Activated CD4-positive, alpha-beta T cell treated with anti-CD3 and anti-CD28 coated beads, Interleukin-10, Interleukin-2, amounts not matched to agents 100 ng/mL and 50 ng/mL, durations not matched to agents 16 hours and 8 hours (primary cell): ENCODE results near the gene CHRNB4.
"Not testable (repeated sequence)": the region's sequence is repeated elsewhere in the genome, so short reads cannot be mapped to it uniquely, and the experiment has no call there.

Source experiments
- DNase-seq: peaks from one replicate; pipeline ENCODE4 v3.0.0-alpha.2; 2020

CHRNB4 gene

DNA sequence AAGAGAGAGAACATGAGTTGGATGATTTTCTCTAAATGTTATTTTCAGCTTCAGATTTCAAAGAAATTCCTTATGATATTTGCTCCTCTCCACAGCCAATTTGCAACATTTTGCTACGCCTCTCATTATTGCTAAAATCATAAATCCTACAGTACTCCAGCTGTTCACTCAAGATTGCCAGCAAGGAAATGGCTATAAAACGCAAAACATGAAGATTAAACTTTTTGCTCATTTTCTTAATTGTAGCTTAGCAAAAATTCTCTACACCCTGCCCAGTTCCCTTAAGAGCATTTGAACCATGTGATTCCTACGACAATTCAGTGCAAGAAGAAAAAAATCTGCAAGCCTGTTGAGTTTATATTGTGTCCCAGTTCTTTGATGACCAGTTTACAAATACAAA lies 27.0 kb downstream of the CHRNB4 start:
- no peak for DNase-seq

- DNase-seq, result not testable (repeated sequence)
These were observed 31.5 kb downstream of the CHRNB4 start for GRCh38 chr15:78609551-78609950.

DNA sequence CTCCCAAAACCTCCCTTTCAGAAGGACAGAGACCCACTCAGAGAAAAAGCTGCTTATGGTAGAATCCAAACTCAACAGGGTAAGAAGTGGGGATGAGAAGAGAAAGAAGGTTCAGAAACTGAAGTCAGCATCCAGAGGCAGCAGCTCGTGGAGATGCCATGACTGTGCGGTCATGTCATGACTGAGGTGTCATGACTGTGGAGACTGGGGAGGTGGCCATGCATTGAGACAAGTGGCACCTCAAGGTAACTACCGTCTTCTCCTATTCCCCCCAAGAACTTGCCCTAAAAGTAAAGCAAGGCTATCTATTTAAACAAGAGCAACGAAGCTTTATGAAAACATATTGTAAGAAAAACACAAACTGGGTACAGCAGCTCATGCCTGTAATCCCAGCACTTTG lies 35.3 kb downstream of the CHRNB4 start:
- DNase-seq, result no peak

DNA sequence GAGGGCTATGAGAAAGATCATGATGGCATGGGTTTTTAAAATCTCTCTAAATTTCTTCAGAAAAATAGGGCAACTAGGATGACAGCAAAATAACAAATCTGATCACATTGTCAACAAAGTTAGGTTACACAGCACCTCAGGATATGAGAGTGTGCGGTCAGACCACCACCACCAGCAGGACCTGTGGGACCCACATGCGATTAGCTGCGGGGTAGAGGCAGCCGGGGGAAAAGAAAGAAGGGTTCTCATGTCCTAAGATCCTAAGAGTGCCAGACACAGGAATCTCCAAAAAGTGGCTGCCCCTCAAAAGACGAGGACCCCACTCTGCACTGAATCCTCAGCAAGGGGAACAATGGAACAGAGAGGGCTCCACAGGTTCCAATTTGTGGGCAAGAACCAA lies 35.8 kb downstream of the CHRNB4 start:
- DNase-seq, result no peak

- no peak for DNase-seq
These were observed 36.6 kb downstream of the CHRNB4 start for GRCh38 chr15:78604420-78604819.

DNA sequence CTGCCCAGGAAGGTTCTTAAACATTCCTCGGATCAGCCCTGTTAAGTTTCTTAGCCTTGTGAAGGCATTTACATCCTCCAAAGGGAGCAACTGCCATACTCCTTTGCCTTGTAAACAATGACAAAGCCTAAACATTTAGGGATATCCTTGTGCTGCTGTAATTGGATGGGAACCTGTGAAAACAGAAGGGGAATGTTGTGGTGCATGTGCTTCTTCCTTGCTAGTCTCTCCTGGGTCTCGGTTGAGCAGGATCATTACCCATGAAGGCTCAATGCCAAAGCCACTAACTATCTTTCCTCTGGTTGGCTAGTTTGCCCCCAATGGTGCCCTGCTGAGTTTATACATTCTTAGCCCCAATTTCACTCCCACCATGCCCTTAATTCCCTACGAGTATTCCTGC lies 37.5 kb downstream of the CHRNB4 start:
- no peak for DNase-seq

- DNase-seq, result no peak
These were observed 41.8 kb downstream of the CHRNB4 start for GRCh38 chr15:78599189-78599588.

DNA sequence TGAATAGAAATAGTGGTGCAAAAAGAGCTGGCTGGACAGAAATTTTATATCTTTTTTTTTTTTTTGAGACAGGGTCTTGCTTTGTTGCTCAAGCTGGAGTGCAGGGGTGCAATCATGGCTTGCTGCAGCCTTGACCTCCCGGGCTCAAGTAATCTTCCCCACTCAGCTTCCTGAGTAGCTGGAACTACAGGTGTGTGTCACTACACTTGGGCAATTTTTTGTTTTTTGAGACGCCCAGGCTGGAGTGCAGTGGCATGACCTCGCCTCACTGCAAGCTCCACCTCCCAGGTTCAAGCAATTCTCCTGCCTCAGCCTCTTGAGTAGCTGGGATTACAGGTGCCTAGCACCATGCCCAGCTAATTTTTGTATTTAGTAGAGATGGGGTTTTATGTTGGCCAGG lies 42.7 kb downstream of the CHRNB4 start:
- DNase-seq, result no peak

GRCh38 chr15:78597583-78597982 lies 43.4 kb downstream of the CHRNB4 start:
- no peak for DNase-seq

DNA sequence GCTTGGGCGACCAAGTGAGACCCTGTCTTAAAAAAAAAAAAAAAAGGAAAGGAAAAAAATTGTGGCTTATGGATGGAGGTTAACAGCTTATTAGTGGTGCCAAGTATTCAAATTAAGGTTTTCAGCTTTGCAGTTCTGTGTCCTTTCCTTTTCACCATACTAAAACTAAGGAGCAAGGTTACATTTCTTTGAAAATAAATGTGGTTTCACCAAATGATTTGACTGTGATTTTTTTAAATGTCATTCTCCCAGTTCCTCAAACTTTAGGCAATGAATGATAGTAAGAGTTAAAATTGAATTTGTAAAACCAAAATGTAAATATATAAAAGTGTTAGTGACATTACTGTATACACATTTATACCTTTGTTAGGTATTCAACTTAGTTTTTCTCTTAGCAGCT lies 66.1 kb downstream of the CHRNB4 start:
- no peak for DNase-seq
